Caco-2 (cell line): ENCODE data around the gene FAM114A1. TPM values are rescaled to one million over a fixed set of nuclear protein-coding genes. Genes with fewer than 3 reads are reported as not detected.
"Not testable (repeated sequence)": the region's sequence is repeated elsewhere in the genome, so short reads cannot be mapped to it uniquely, and the experiment has no call there.

ENCODE experiments used
- BruUV-seq: library from RNA; stranded (reverse); fragments of 400-500 nt; replicated peaks from 2 replicates; lab custom pipeline; 2021; lab: Mats Ljungman, UMichigan
- CTCF ChIA-PET: fragments of 300-600 bp; sonication (Branson Sonifier 250); formaldehyde crosslinking; loops from one replicate; lab custom pipeline; 2022; ENCODE audit warnings: antibody characterized with exemption; lab: Charles Lee
- POLR2A ChIA-PET: fragments of 300-600 bp; sonication (Branson Sonifier 250); formaldehyde crosslinking; loops from one replicate; lab custom pipeline; 2022; ENCODE audit warnings: antibody characterized with exemption; lab: Charles Lee
- DNase-seq, 2 experiments: peaks; one replicate each; pipeline versions ENCODE4 v3.0.0 to v3.0.0-alpha.2; 2020 to 2022
- H3K27me3 ChIP-seq: replicated peaks from 2 replicates; pipeline ENCODE4 v1.6.0; 2011; ENCODE audit warnings: low read length; ENCODE audit not compliant: control insufficient read depth, insufficient read depth
- H3K36me3 ChIP-seq: 2 replicates; pipeline ENCODE4 v1.5.1; 2011; ENCODE audit warnings: low read length; ENCODE audit not compliant: control insufficient read depth, insufficient read depth
- H3K4me1 ChIP-seq: fragments of 250-450 bp; sonication (Bioruptor Pico); 2 replicates; pipeline ENCODE4 v1.5.1; 2020; ENCODE audit warnings: mild to moderate bottlenecking
- H3K4me3 ChIP-seq: 2 replicates; pipeline ENCODE4 v1.5.1; 2011; ENCODE audit warnings: low read depth, mild to moderate bottlenecking, control low read depth, low read length
- H3K9me3 ChIP-seq: fragments of 250-450 bp; sonication (Bioruptor Pico); 2 replicates; pipeline ENCODE4 v1.5.1; 2020; ENCODE audit warnings: mild to moderate bottlenecking, moderate library complexity
- H3K27ac Mint-ChIP-seq: one replicate; pipeline ENCODE4 v1.8.0; 2022; ENCODE audit warnings: mixed read lengths; ENCODE audit not compliant: unreplicated experiment
- H3K27me3 Mint-ChIP-seq: one replicate; pipeline ENCODE4 v1.8.0; 2022; ENCODE audit warnings: mixed read lengths; ENCODE audit not compliant: insufficient read depth, unreplicated experiment
- H3K36me3 Mint-ChIP-seq: one replicate; pipeline ENCODE4 v1.8.0; 2022; ENCODE audit warnings: mild to moderate bottlenecking, mixed read lengths; ENCODE audit not compliant: insufficient read depth, unreplicated experiment
- H3K4me1 Mint-ChIP-seq: one replicate; pipeline ENCODE4 v1.8.0; 2022; ENCODE audit warnings: low read depth, mixed read lengths; ENCODE audit not compliant: unreplicated experiment
- H3K4me3 Mint-ChIP-seq: one replicate; pipeline ENCODE4 v1.8.0; 2022; ENCODE audit warnings: mild to moderate bottlenecking, moderate library complexity, mixed read lengths; ENCODE audit not compliant: unreplicated experiment
- H3K9me3 Mint-ChIP-seq: one replicate; pipeline ENCODE4 v1.8.0; 2022; ENCODE audit warnings: mixed read lengths; ENCODE audit not compliant: unreplicated experiment
- intact Hi-C: fragments of 100-400 bp; cut with micrococcal nuclease; formaldehyde crosslinking; loops from one replicate; pipeline ENCODE4 v1.10.0; 2022; ENCODE audit not compliant: unreplicated experiment
- total RNA-seq: library from RNA; stranded (reverse); gene quantifications from 2 replicates; pipeline ENCODE4 v1.2.3, GENCODE V29; 2022
- TF ChIP-seq, protein P1 (sequence below), 2 experiments: fragments of 200-600 bp in 1 of 2; IDR thresholded peaks; 1 replicate in 1 of 2; 2 replicates in 1 of 2; pipeline versions ENCODE4 v1.5.1 to v1.8.0; 2011 to 2022; ENCODE audit warnings: antibody characterized with exemption in 1 of 2, control low read depth in 1 of 2, inconsistent platforms in 1 of 2, low read depth in 1 of 2, low read length in 1 of 2, mild to moderate bottlenecking in 1 of 2, moderate library complexity in 1 of 2; ENCODE audit not compliant: insufficient read depth in 1 of 2, severe bottlenecking in 1 of 2, unreplicated experiment in 1 of 2

FAM114A1 gene
- total RNA-seq, 1 experiment from 2014 or later: 20.8 TPM

DNA sequence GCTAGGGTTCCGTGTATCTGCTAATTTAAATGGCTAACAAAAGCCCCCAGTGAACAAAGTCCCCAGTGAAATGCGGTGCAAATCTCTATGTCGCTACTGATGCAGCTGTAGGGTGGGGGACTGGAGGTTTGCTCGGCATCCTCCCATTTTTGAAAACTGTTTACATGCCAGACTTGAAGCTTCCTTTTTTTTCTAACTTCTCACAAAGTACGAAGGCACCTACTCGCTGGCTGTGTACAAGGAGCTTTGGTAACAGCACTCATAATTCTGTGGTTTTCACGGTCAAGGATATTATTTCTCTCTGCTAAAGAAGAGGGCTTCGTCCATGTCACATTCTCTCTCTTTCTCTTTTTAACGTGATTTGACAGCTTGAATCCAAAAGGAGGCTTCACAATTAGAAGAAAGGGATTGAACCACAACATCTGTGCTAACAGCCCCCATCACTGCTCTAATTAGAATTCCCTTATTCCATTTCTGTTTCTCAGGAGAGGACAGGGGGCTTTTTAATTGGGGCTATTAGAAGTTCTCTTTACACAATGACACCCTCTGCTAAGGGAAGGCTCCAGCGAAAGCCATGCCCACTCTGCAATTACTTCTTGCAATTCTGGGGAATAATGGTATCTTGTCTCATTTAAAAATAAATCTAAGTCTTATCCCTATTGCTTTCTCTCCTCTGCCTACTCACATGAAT, 117.9 kb downstream of the FAM114A1 start:
- H3K27me3 ChIP-seq: no peaks in the 10 kb centered on the region
- CTCF ChIA-PET: interaction anchor here (0.5 kb wide), 1 partner anchor 1159 kb away, joined by 3 read pairs; no protein-coding TSS in a partner anchor
- intact Hi-C loops: no loop called here
- no peaks in the 10 kb centered on the region for H3K36me3 Mint-ChIP-seq
- H3K27ac Mint-ChIP-seq: no peak overlapping the region
- POLR2A ChIA-PET: no interaction called here
- no peak overlapping the region for H3K4me3 ChIP-seq
- no peak overlapping the region for H3K4me3 Mint-ChIP-seq
- no peak for DNase-seq
- H3K4me1 ChIP-seq: 0 out of 2 replicates have a peak, but pooled peaks cover 5% of the 10 kb centered on the region
- TF ChIP-seq, protein P1, sequence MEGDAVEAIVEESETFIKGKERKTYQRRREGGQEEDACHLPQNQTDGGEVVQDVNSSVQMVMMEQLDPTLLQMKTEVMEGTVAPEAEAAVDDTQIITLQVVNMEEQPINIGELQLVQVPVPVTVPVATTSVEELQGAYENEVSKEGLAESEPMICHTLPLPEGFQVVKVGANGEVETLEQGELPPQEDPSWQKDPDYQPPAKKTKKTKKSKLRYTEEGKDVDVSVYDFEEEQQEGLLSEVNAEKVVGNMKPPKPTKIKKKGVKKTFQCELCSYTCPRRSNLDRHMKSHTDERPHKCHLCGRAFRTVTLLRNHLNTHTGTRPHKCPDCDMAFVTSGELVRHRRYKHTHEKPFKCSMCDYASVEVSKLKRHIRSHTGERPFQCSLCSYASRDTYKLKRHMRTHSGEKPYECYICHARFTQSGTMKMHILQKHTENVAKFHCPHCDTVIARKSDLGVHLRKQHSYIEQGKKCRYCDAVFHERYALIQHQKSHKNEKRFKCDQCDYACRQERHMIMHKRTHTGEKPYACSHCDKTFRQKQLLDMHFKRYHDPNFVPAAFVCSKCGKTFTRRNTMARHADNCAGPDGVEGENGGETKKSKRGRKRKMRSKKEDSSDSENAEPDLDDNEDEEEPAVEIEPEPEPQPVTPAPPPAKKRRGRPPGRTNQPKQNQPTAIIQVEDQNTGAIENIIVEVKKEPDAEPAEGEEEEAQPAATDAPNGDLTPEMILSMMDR (IDR thresholded peaks at IDR 0.05; ENCODE audit: insufficient read depth in 1 of 2, low read depth in 1 of 2, low read length in 1 of 2, severe bottlenecking in 1 of 2, unreplicated experiment in 1 of 2): no peak
- H3K4me1 Mint-ChIP-seq: no peaks in the 10 kb centered on the region
- no peaks in the 10 kb centered on the region for H3K9me3 Mint-ChIP-seq
- no peaks in the 10 kb centered on the region for H3K36me3 ChIP-seq
- BruUV-seq: no TSS peak
- no peaks in the 10 kb centered on the region for H3K27me3 Mint-ChIP-seq
- H3K9me3 ChIP-seq: no peaks in the 10 kb centered on the region

DNA sequence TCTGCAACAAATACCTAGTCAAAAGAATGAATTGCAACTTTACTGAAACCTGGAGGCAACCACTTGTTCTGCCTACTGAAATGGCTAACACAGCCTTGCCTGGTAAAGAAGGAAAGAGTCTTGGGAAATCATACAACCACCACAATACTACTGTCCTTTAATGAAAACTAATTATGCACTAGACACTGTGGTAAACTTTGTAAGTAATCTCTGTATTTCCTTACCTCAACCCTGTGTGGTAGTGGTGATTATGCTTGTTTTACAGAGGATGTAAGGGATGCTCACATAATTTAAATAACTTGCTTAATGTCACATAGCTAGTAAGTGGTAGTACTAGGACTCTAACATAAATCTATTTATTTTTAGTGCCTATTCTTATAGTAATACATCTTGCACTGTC, 119.9 kb downstream of the FAM114A1 start:
- TF ChIP-seq, protein P1 (IDR thresholded peaks at IDR 0.05; ENCODE audit: insufficient read depth in 1 of 2, low read depth in 1 of 2, low read length in 1 of 2, severe bottlenecking in 1 of 2, unreplicated experiment in 1 of 2): no peak
- BruUV-seq: no TSS peak
- POLR2A ChIA-PET: no interaction called here
- intact Hi-C loops: no loop called here
- Histone ChIP-seq H3K27me3 (no peaks in the 10 kb centered on the region), H3K4me3 (no peak overlapping the region), H3K9me3 (no peaks in the 10 kb centered on the region), H3K36me3 (no peaks in the 10 kb centered on the region), H3K4me1 (0 out of 2 replicates have a peak, but pooled peaks cover 5% of the 10 kb centered on the region)
- no peak overlapping the region for H3K4me3 Mint-ChIP-seq
- H3K36me3 Mint-ChIP-seq: no peaks in the 10 kb centered on the region
- H3K27ac Mint-ChIP-seq: no peak overlapping the region
- no peaks in the 10 kb centered on the region for H3K9me3 Mint-ChIP-seq
- DNase-seq: no peak
- H3K4me1 Mint-ChIP-seq: no peaks in the 10 kb centered on the region
- CTCF ChIA-PET: interaction anchor here (0.6 kb wide), 1 partner anchor 8 kb away, joined by 4 read pairs; no protein-coding TSS in a partner anchor
- H3K27me3 Mint-ChIP-seq: no peaks in the 10 kb centered on the region

DNA sequence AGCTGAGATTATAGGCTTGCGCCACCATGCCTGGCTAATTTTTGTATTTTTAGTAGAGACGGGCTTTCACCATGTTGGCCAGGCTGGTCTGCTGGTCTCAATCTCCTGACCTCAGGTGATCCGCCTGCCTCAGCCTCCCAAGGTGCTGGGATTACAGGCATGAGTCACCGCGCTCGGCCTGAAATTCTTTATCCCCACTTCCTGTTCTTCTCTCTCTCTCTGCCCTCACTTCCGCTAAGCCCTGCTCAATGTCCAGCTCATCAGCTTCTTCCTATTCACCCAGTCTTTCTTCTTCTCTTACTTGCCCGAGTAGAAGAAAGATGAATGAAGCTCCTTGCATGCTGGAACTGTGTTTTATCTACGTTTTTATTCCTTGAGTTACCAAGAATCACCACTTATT, 120.7 kb downstream of the FAM114A1 start:
- H3K4me3 Mint-ChIP-seq, H3K9me3 Mint-ChIP-seq, DNase-seq, H3K27ac Mint-ChIP-seq, H3K4me1 ChIP-seq, H3K4me3 ChIP-seq, H3K4me1 Mint-ChIP-seq, H3K9me3 ChIP-seq, H3K36me3 Mint-ChIP-seq, H3K27me3 Mint-ChIP-seq, BruUV-seq, H3K27me3 ChIP-seq, H3K36me3 ChIP-seq, CTCF ChIA-PET, intact Hi-C loops: not testable (repeated sequence)
- POLR2A ChIA-PET: interaction anchor here (0.6 kb wide), 1 partner anchor 12 kb away, joined by 3 read pairs; no protein-coding TSS in a partner anchor
